RPMI7951 (cell line): ENCODE results near the gene ANKRD33B. TPM values are rescaled to one million over a fixed set of nuclear protein-coding genes. Genes with fewer than 3 reads are reported as not detected.
"Not testable (repeated sequence)": the region's sequence is repeated elsewhere in the genome, so short reads cannot be mapped to it uniquely, and the experiment has no call there.

Experiments
- DNase-seq: peaks from one replicate; pipeline ENCODE4 v3.0.0-alpha.2; 2012; ENCODE audit warnings: low read depth
- total RNA-seq: library from RNA; depleted of rRNA; stranded (reverse); fragments of >200 nt; shearing (Covaris generic); gene quantifications from 2 replicates; pipeline ENCODE4 v1.2.3, GENCODE V29; 2014

Gene ANKRD33B
- total RNA-seq, 1 experiment from 2014 or later: 0.36 TPM

GRCh38 chr5:10537624-10538023 is 26.2 kb upstream of the ANKRD33B start:
- DNase-seq: no peak

GRCh38 chr5:10538103-10538788 is 25.6 kb upstream of the ANKRD33B start:
- DNase-seq: no peak

GRCh38 chr5:10538789-10539686 is 24.8 kb upstream of the ANKRD33B start:
- no peak for DNase-seq

- no peak for DNase-seq
These were observed 24.2 kb upstream of the ANKRD33B start for GRCh38 chr5:10539687-10539998.

GRCh38 chr5:10540036-10540544 is 23.8 kb upstream of the ANKRD33B start:
- DNase-seq: no peak

- DNase-seq: no peak
These were observed 22.8 kb upstream of the ANKRD33B start for GRCh38 chr5:10540951-10541646.

GRCh38 chr5:10542055-10542550 is 21.8 kb upstream of the ANKRD33B start:
- DNase-seq: no peak

GRCh38 chr5:10543585-10544040 is 20.3 kb upstream of the ANKRD33B start:
- no peak for DNase-seq

GRCh38 chr5:10545084-10545483 is 18.8 kb upstream of the ANKRD33B start:
- DNase-seq: no peak

GRCh38 chr5:10546186-10546585 is 17.7 kb upstream of the ANKRD33B start:
- DNase-seq: no peak

GRCh38 chr5:10548418-10549122 is 15.3 kb upstream of the ANKRD33B start:
- no peak for DNase-seq

- not testable (repeated sequence) for DNase-seq
These were observed 14.8 kb upstream of the ANKRD33B start for GRCh38 chr5:10549123-10549514.

GRCh38 chr5:10550222-10550995 is 13.5 kb upstream of the ANKRD33B start:
- DNase-seq: no peak

- DNase-seq: no peak
These were observed 12.1 kb upstream of the ANKRD33B start for GRCh38 chr5:10551782-10552138.

- peak; percentile 33 for DNase-seq
These were observed 11.4 kb upstream of the ANKRD33B start for GRCh38 chr5:10552183-10553143.

- no peak for DNase-seq
These were observed 10.4 kb upstream of the ANKRD33B start for GRCh38 chr5:10553476-10553875.

GRCh38 chr5:10555277-10555684 is 8.6 kb upstream of the ANKRD33B start:
- DNase-seq: peak; percentile 96

- peak; percentile 68 for DNase-seq
These were observed 7.5 kb upstream of the ANKRD33B start for GRCh38 chr5:10556289-10556807.
